Measurements from ENCODE around the gene PRF1. TPM values are rescaled to one million over a fixed set of nuclear protein-coding genes. Genes with fewer than 3 reads are reported as not detected.
"Not testable (repeated sequence)": the region's sequence is repeated elsewhere in the genome, so short reads cannot be mapped to it uniquely, and the experiment has no call there.

Gene PRF1
- total and polyA plus RNA-seq, 2 donors, result 0.90 to 1.3 TPM

GRCh38 chr10:70626056-70626455 lies 23.5 kb upstream of the PRF1 start:
- Histone ChIP-seq H3K4me1 (ENCODE audit: insufficient read depth) (no peaks in the 10 kb centered on the region), H3K4me3 (ENCODE audit: low read depth, low read length) (no peak overlapping the region), H3K36me3 (ENCODE audit: insufficient read depth) (no peaks in the 10 kb centered on the region), H3K27ac (ENCODE audit: low read depth) (no peak overlapping the region)
- no peak for DNase-seq (ENCODE audit: extremely low spot score)

DNA sequence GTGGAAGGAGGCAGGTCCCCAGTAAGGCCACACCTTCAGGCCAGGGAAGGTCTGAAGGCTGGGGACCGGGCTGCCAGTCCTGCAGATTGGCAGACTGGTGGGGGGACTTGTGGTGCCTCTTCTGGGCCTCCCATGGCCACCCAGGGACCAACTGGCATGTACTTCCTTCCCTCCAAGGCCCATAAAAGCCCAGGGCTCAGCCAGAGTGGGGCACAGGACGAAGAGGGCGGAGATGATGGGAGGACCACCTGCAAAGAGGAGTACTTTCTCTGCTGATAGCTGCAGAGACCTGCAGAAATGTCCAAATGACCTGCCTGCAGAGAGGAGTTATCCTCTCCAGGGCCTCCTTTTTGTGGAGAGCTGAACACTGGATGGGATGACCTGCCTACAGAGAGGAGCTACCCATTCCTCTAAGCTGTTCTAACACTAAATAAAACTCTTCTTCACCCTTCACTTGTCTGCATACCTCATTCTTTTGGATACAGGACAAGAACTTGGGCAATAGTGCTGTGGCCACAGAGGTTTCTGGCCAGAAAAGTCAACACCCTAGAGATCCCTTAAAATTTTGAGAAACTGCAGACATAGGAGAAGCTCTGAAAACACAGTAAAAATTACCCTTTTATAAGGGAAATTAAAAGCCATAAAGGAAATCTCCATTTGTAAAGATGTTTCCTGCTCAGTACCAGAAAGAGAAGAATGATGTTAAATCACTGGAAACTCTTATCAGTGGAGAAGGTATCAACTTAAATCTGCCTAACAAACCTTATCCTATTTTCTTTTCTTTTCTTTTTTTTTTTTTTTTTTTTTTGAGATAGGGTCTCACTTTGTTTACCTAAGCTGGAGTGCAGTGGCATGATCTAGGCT lies 20.7 kb upstream of the PRF1 start:
- 96% methylated on average over 3 of the region's 3 CpGs for WGBS
- Histone ChIP-seq H3K4me3 (ENCODE audit: low read depth, low read length) (no peak overlapping the region), H3K36me3 (ENCODE audit: insufficient read depth) (no peaks in the 10 kb centered on the region), H3K27ac (ENCODE audit: low read depth) (no peak overlapping the region), H3K4me1 (ENCODE audit: insufficient read depth) (no peaks in the 10 kb centered on the region)
- DNase-seq (ENCODE audit: extremely low spot score), result no peak

GRCh38 chr10:70622541-70622940 lies 20.0 kb upstream of the PRF1 start:
- DNase-seq (ENCODE audit: extremely low spot score), result no peak
- no peaks in the 10 kb centered on the region for H3K36me3 ChIP-seq (ENCODE audit: insufficient read depth)
- H3K4me3 ChIP-seq (ENCODE audit: low read depth, low read length), result no peak overlapping the region
- 89% methylated on average over 3 of the region's 3 CpGs for WGBS
- no peaks in the 10 kb centered on the region for H3K4me1 ChIP-seq (ENCODE audit: insufficient read depth)
- no peak overlapping the region for H3K27ac ChIP-seq (ENCODE audit: low read depth)

GRCh38 chr10:70621503-70622078 lies 19.1 kb upstream of the PRF1 start:
- Histone ChIP-seq H3K4me3 (ENCODE audit: low read depth, low read length) (no peak overlapping the region), H3K4me1 (ENCODE audit: insufficient read depth) (no peaks in the 10 kb centered on the region), H3K36me3 (ENCODE audit: insufficient read depth) (no peaks in the 10 kb centered on the region), H3K27ac (ENCODE audit: low read depth) (no peak overlapping the region)
- no peak for DNase-seq (ENCODE audit: extremely low spot score)
- WGBS, result 84% methylated on average over 4 of the region's 4 CpGs

DNA sequence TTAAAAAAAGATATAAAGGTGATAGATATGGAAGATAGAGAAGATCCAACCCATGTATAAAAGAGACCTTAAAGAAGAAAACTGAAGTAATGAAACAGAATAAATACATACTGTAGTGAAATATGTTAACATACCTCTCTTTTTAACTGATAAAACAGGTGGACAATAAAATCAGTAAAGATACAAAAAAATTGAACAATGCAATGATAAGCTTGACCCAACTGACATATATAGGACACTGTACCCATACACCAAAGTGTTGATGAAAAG lies 17.4 kb upstream of the PRF1 start:
- Histone ChIP-seq H3K4me3 (ENCODE audit: low read depth, low read length) (no peak overlapping the region), H3K4me1 (ENCODE audit: insufficient read depth) (no peaks in the 10 kb centered on the region), H3K27ac (ENCODE audit: low read depth) (no peak overlapping the region), H3K36me3 (ENCODE audit: insufficient read depth) (no peaks in the 10 kb centered on the region)
- DNase-seq (ENCODE audit: extremely low spot score), result no peak

DNA sequence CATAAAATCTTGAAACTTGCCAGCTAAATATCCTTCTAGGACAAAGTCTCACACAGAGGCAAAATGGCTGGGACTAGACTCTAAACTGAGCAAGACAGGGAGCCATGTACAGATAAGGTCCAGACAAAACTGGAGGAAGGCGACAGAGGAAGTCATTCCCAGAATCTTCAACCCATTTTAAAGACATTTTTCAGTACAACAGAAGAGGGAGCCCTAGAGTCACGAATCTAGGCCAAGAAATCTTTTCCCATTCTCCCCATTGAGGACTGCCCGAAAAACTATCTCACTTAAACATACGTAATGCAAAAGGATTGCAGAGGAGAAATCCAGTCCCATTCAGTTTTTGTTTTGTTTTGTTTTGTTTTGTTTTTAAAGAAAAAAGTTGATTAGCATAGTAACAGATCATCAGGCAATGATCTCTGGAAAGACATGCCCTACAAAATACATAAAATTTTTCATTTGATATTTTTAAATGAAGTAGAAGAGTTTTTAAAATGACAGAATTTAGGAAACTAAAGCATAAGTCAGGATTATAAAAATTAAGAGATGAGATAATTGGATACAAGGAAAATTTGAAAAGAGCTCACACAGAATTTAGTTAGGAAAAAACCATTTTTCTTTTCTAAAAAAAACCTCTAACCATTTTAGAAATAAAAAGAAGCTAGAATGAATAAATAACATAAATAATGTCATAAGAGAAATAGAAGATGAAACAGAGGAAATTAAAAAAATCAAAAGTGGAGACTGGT lies 16.9 kb upstream of the PRF1 start:
- no peak overlapping the region for H3K27ac ChIP-seq (ENCODE audit: low read depth)
- DNase-seq (ENCODE audit: extremely low spot score), result no peak
- H3K4me3 ChIP-seq (ENCODE audit: low read depth, low read length), result no peak overlapping the region
- WGBS, result 64% methylated on average over 4 of the region's 4 CpGs
- no peaks in the 10 kb centered on the region for H3K4me1 ChIP-seq (ENCODE audit: insufficient read depth)
- no peaks in the 10 kb centered on the region for H3K36me3 ChIP-seq (ENCODE audit: insufficient read depth)

GRCh38 chr10:70618663-70619062 lies 16.1 kb upstream of the PRF1 start:
- DNase-seq (ENCODE audit: extremely low spot score), result no peak
- no peaks in the 10 kb centered on the region for H3K4me1 ChIP-seq (ENCODE audit: insufficient read depth)
- H3K27ac ChIP-seq (ENCODE audit: low read depth), result no peak overlapping the region
- H3K36me3 ChIP-seq (ENCODE audit: insufficient read depth), result no peaks in the 10 kb centered on the region
- H3K4me3 ChIP-seq (ENCODE audit: low read depth, low read length), result no peak overlapping the region
- WGBS, result 95% methylated on average over 5 of the region's 5 CpGs

DNA sequence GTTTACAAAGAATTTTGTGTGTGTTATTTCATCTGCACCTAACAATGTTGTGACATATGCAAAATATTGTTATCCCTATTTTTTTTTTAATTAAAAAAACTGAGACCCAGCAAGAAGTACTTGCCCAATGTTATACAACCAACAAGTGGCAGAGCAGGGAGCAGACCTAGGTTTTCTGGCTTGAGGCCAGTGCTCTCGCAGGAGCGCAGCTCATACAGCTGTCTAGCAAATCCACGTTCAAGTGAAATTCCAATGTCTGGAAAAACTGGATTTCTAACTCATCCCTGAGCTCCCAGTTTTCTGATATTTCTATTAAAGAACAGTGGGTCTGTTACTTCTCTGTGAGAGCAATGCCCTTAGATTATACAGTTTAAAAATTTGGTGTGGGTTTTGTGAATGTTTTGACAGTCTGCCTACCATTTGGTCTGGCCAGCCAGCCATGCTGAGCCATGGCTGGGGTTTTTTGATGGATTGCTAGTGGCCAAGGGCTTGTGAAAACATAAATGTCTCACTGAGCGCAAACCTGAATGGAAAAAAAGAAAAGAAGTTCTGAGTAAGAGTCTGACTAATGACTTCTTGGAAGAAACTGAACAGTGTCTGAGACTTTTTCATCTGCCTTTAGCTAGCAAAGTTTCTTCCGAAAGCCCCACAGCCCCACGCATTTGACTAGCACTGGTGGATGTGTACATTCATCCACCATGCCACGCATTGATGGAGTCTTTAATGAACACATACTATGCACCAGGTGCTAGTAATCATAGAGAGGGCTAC lies 15.4 kb upstream of the PRF1 start:
- Histone ChIP-seq H3K4me3 (ENCODE audit: low read depth, low read length) (no peak overlapping the region), H3K36me3 (ENCODE audit: insufficient read depth) (no peaks in the 10 kb centered on the region), H3K4me1 (ENCODE audit: insufficient read depth) (no peaks in the 10 kb centered on the region), H3K27ac (ENCODE audit: low read depth) (no peak overlapping the region)
- WGBS, result 72% methylated on average over 7 of the region's 7 CpGs
- DNase-seq (ENCODE audit: extremely low spot score), result no peak

- no peak overlapping the region for H3K27ac ChIP-seq (ENCODE audit: low read depth)
- H3K36me3 ChIP-seq (ENCODE audit: insufficient read depth), result no peaks in the 10 kb centered on the region
- H3K4me1 ChIP-seq (ENCODE audit: insufficient read depth), result no peaks in the 10 kb centered on the region
- no peak overlapping the region for H3K4me3 ChIP-seq (ENCODE audit: low read depth, low read length)
- DNase-seq (ENCODE audit: extremely low spot score), result no peak
- WGBS, result 97% methylated on average over 4 of the region's 4 CpGs
Observed at GRCh38 chr10:70616761-70617160, 14.2 kb upstream of the PRF1 start.

DNA sequence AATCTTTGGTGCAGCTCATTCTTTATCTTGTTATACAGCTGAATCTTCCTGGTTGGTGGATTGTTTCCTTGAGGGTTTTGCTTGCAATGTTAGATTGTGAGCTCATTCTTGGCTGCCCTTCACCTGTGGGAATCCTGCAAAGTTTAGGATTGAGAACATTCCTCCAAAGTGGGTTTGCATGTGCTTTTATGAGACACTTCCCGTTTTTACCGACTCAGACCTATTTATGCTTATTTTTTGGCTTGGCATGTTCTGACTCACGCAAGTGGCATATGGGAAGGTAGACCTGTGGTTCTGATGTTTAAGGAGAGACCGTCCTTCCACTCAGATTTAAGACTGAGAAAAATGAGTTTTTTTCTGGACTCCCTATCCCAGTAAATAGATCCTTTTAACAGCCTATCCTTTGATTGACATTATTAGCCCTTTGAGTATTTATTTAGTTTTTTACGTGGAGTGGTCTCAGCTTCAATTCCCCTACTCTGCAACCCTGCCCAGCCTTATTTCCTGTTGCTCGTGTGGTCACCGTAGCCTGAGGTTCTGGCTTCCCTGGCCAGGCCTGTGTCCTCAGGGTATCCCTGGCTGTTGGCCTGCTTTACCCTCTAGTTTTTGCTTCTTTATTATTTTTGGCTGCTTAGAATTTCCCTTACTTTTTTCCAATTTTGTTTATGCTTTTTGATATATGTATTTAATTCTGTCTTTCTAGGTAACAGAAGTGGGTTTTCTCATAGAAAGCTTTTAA lies 13.4 kb upstream of the PRF1 start:
- no peaks in the 10 kb centered on the region for H3K4me1 ChIP-seq (ENCODE audit: insufficient read depth)
- H3K4me3 ChIP-seq (ENCODE audit: low read depth, low read length), result no peak overlapping the region
- H3K27ac ChIP-seq (ENCODE audit: low read depth), result no peak overlapping the region
- no peak for DNase-seq (ENCODE audit: extremely low spot score)
- no peaks in the 10 kb centered on the region for H3K36me3 ChIP-seq (ENCODE audit: insufficient read depth)
- WGBS, result 73% methylated on average over 7 of the region's 7 CpGs

GRCh38 chr10:70615211-70615610 lies 12.7 kb upstream of the PRF1 start:
- 95% methylated on average over 2 of the region's 2 CpGs for WGBS
- H3K4me3 ChIP-seq (ENCODE audit: low read depth, low read length), result no peak overlapping the region
- H3K4me1 ChIP-seq (ENCODE audit: insufficient read depth), result no peaks in the 10 kb centered on the region
- H3K36me3 ChIP-seq (ENCODE audit: insufficient read depth), result no peaks in the 10 kb centered on the region
- H3K27ac ChIP-seq (ENCODE audit: low read depth), result no peak overlapping the region
- DNase-seq (ENCODE audit: extremely low spot score), result no peak

DNA sequence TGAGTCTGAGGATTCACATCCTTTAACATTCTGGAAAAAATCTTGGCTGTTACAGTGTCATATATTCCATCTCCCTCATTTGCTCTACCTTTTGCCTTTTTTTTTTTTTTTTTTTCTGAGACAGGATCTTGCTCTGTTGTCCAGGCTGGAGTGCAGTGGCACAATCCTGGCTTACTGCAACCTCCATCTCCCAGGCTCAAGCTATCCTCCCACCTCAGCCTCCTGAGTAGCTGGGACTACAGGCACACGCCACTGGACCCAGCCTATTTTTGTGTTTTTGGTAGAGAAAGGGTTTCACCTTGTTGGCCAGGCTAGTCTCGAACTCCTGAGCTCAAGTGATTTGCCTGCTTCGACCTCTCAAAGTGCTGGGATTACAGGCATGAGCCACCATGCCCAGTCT lies 11.8 kb upstream of the PRF1 start:
- not testable (repeated sequence) for H3K36me3 ChIP-seq (ENCODE audit: insufficient read depth); H3K4me3 ChIP-seq (ENCODE audit: low read depth, low read length); H3K4me1 ChIP-seq (ENCODE audit: insufficient read depth); DNase-seq (ENCODE audit: extremely low spot score); H3K27ac ChIP-seq (ENCODE audit: low read depth)
- WGBS, result 97% methylated on average over 3 of the region's 3 CpGs

GRCh38 chr10:70613941-70614340 lies 11.4 kb upstream of the PRF1 start:
- Histone ChIP-seq H3K27ac (ENCODE audit: low read depth) (no peak overlapping the region), H3K36me3 (ENCODE audit: insufficient read depth) (no peaks in the 10 kb centered on the region), H3K4me3 (ENCODE audit: low read depth, low read length) (no peak overlapping the region), H3K4me1 (ENCODE audit: insufficient read depth) (no peaks in the 10 kb centered on the region)
- WGBS, result 74% methylated on average over 2 of the region's 2 CpGs
- no peak for DNase-seq (ENCODE audit: extremely low spot score)

All from urinary bladder (tissue), 4 donors.